OCI-LY3 (cell line): ENCODE measurements around the gene XPNPEP3.
"Not testable (repeated sequence)": the region's sequence is repeated elsewhere in the genome, so short reads cannot be mapped to it uniquely, and the experiment has no call there.

Experiments used
- H2AFZ ChIP-seq: fragments of 200-600, 300-600 bp; shearing (Covaris generic); 2 replicates; pipeline ENCODE4 v1.6.0; 2014; ENCODE audit warnings: antibody characterized with exemption, low read depth, low read length
- H3K27ac ChIP-seq: fragments of 200-600, 300-600 bp; sonication (generic); 2 replicates; pipeline ENCODE4 v1.5.1; 2014; ENCODE audit warnings: mild to moderate bottlenecking, low read length, moderate library complexity, mixed read lengths
- H3K27me3 ChIP-seq: fragments of 200-600, 300-600 bp; sonication (generic); 2 replicates; pipeline ENCODE4 v1.6.1; 2014; ENCODE audit warnings: low read depth, low read length, mixed read lengths
- H3K36me3 ChIP-seq: fragments of 200-600, 300-600 bp; sonication (generic); replicated peaks from 2 replicates; pipeline ENCODE3; 2014; ENCODE audit warnings: low read depth, low read length, mixed read lengths
- H3K4me1 ChIP-seq: fragments of 300-600, 200-600 bp; sonication (generic); 2 replicates; pipeline ENCODE4 v1.6.1; 2014; ENCODE audit warnings: low read length, mixed read lengths
- H3K4me2 ChIP-seq: fragments of 200-600, 300-600 bp; sonication (generic); 2 replicates; pipeline ENCODE4 v1.6.1; 2014; ENCODE audit warnings: low read length, mixed read lengths
- H3K4me3 ChIP-seq: fragments of 300-600, 200-600 bp; sonication (generic); 2 replicates; pipeline ENCODE4 v1.5.1; 2014; ENCODE audit warnings: antibody characterized with exemption, mild to moderate bottlenecking, low read length, moderate library complexity
- H3K79me2 ChIP-seq: fragments of 300-600, 200-600 bp; shearing (Covaris generic); 2 replicates; pipeline ENCODE4 v1.6.1; 2014; ENCODE audit warnings: mild to moderate bottlenecking, low read length, mixed read lengths
- H3K9ac ChIP-seq: fragments of 300-600, 200-600 bp; shearing (Covaris generic); 2 replicates; pipeline ENCODE4 v1.6.0; 2014; ENCODE audit warnings: mild to moderate bottlenecking, low read length, moderate library complexity
- H3K9me3 ChIP-seq: fragments of 200-600, 300-600 bp; shearing (Covaris generic); 2 replicates; pipeline ENCODE4 v1.6.1; 2014; ENCODE audit warnings: low read length, mixed read lengths; ENCODE audit not compliant: insufficient read depth
- H4K20me1 ChIP-seq: fragments of 200-600, 300-600 bp; sonication (generic); 2 replicates; pipeline ENCODE4 v1.6.1; 2016; ENCODE audit warnings: low read length, mixed read lengths; ENCODE audit not compliant: insufficient read depth
- EZH2phosphoT487 ChIP-seq: fragments of 200-600 bp; shearing (Covaris generic); IDR thresholded peaks from 2 replicates; pipeline ENCODE4 v1.6.1; 2018; ENCODE audit warnings: antibody characterized with exemption, mixed run types, low read depth
- TF ChIP-seq, protein P1 (sequence below): fragments of 200-600, 300-600 bp; sonication (generic); IDR thresholded peaks from 2 replicates; pipeline ENCODE4 v1.5.1; 2014; ENCODE audit warnings: antibody characterized with exemption, low read length, low read depth

The XPNPEP3 gene

DNA sequence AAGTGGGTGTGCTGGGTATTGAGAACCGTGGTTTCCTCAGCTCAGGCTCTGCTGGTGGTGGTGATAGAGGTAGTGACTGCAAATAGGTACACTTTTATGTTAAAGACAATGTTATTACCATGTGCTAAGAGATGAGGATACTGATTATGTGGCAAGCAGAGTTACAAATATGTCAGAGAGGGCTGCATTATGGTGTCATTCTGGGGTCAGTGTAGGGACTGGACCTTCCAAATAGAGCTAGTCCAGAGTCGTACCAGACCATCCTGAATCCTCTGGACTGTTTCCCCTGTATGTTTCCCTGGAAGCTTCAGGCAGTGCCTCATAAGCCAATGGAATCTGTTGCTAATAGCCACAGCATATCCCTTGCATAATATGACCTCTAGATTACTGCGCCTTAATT is 5.1 kb downstream of the XPNPEP3 start, which contains the start of gene DNAJB7:
DNAJB7 (minus strand) TSS at position 101 of the 400 bp plus-strand sequence. CDS start 119 bp downstream, outside the sequence.
- H3K9me3 ChIP-seq: no peaks in the 10 kb centered on the region
- no peaks in the 10 kb centered on the region for H3K27me3 ChIP-seq
- no peak within 1 kb of the TSS for H3K9ac ChIP-seq
- no peak within 1 kb of the TSS for H3K27ac ChIP-seq
- H3K4me1 ChIP-seq: peaks cover 21% of the 10 kb centered on the region
- no peak within 1 kb of the TSS for H3K4me3 ChIP-seq
- no peaks in the 10 kb centered on the region for H4K20me1 ChIP-seq
- no peak for TF ChIP-seq EZH2phosphoT487
- TF ChIP-seq, protein P1, sequence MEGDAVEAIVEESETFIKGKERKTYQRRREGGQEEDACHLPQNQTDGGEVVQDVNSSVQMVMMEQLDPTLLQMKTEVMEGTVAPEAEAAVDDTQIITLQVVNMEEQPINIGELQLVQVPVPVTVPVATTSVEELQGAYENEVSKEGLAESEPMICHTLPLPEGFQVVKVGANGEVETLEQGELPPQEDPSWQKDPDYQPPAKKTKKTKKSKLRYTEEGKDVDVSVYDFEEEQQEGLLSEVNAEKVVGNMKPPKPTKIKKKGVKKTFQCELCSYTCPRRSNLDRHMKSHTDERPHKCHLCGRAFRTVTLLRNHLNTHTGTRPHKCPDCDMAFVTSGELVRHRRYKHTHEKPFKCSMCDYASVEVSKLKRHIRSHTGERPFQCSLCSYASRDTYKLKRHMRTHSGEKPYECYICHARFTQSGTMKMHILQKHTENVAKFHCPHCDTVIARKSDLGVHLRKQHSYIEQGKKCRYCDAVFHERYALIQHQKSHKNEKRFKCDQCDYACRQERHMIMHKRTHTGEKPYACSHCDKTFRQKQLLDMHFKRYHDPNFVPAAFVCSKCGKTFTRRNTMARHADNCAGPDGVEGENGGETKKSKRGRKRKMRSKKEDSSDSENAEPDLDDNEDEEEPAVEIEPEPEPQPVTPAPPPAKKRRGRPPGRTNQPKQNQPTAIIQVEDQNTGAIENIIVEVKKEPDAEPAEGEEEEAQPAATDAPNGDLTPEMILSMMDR: no peak
- no peak within 1 kb of the TSS for H2AFZ ChIP-seq
- peaks cover 4% of the 10 kb centered on the region for H3K36me3 ChIP-seq
- H3K4me2 ChIP-seq: no peak within 1 kb of the TSS
- peaks cover 67% of the 10 kb centered on the region for H3K79me2 ChIP-seq

DNA sequence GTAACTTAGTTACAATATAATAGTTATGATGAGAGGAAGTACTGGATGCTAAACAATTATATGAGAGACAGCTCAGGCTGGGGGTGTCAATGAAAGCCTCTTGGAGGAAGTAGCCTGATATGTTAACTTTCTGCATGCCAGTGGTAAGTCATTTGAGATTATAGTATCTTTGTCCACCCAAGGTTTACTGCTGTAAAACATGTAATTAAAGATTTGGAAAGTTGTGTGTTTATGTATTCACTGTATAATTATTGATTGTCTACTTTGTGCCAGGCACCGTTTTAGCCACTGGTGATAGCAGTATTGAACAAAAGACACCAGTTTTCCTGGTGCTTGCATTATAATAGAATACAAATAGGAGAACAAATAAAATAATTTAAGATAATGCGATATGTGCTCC is 5.6 kb downstream of the XPNPEP3 start:
- Histone ChIP-seq H2AFZ (no peak overlapping the region), H3K4me3 (no peak overlapping the region), H3K4me2 (no peak overlapping the region), H3K36me3 (peaks cover 4% of the 10 kb centered on the region), H3K9ac (no peak overlapping the region), H3K9me3 (no peaks in the 10 kb centered on the region), H3K27me3 (no peaks in the 10 kb centered on the region), H4K20me1 (no peaks in the 10 kb centered on the region), H3K4me1 (peaks cover 21% of the 10 kb centered on the region), H3K79me2 (peaks cover 61% of the 10 kb centered on the region), H3K27ac (no peak overlapping the region)
- TF ChIP-seq, protein P1: no peak
- no peak for TF ChIP-seq EZH2phosphoT487

DNA sequence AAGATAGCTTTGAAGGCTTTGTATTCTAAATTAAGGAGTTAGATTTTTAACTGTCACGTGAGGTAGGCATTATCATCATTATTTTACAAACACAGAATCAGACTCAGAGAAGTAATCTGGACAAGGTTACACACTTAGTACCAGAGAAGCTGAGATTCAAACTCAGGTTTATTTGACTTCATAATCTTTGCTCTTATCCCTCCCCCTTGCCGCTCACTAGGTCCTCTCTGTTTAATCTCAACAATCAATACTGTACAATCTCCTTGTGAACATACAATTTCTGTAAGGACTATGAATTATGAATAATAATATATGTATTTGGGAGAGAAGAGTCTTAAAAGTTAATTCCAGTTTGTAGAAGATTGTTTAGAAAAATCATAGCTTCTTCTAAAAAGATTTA is 10.2 kb downstream of the XPNPEP3 start:
- peaks cover 6% of the 10 kb centered on the region for H3K36me3 ChIP-seq

DNA sequence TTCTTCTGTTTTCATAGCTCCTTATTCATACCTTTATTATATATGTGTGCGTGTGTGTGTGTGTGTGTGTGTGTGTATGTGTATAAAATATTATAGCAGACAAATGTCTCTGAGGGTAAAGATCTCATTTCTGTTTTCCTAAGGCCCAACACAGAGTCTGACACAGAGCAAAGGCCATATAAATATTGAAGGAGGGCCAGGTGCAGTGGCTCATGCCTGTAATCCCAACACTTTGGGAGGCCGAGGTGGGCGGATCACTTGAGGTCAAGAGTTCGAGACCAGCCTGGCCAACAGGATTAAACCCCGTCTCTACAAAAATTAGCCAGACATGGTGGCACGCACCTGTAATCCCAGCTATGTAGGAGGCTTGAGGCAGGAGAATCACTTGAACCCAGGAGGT is 11.4 kb downstream of the XPNPEP3 start:
- H3K9ac ChIP-seq, H3K36me3 ChIP-seq, H2AFZ ChIP-seq, H3K27ac ChIP-seq, H3K27me3 ChIP-seq, H3K4me2 ChIP-seq, H4K20me1 ChIP-seq, H3K4me1 ChIP-seq, H3K79me2 ChIP-seq, H3K9me3 ChIP-seq, H3K4me3 ChIP-seq: not testable (repeated sequence)

More for the DNA sequence above, 10.2 kb downstream of the XPNPEP3 start:
- H3K4me2 ChIP-seq: no peak overlapping the region
- H4K20me1 ChIP-seq: no peaks in the 10 kb centered on the region
- H3K9ac ChIP-seq: no peak overlapping the region
- H3K79me2 ChIP-seq: peaks cover 16% of the 10 kb centered on the region
- H3K9me3 ChIP-seq: no peaks in the 10 kb centered on the region
- no peak overlapping the region for H3K4me3 ChIP-seq
- H3K27ac ChIP-seq: no peak overlapping the region
- H3K27me3 ChIP-seq: no peaks in the 10 kb centered on the region
- no peak for TF ChIP-seq EZH2phosphoT487
- no peak overlapping the region for H2AFZ ChIP-seq
- H3K4me1 ChIP-seq: peaks cover 11% of the 10 kb centered on the region

DNA sequence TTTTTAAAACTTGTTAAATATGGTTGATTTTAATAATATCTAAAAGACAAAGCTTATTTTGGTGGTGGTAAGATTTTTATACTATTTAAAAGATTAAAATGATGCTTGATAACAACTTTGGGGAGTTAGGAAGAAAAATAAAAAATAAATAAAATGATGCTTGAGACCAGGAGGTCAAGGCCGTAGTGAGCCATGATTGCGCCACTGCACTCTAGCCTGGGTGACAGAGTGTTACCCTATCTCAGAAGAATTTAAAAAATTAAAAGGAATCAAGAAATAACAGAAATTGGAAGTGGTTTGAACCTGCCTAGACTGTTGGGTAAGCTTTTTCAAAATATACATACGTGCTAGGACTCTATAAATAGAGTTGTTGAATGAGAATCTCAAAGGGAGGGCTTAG is 17.1 kb downstream of the XPNPEP3 start:
- Histone ChIP-seq H3K9ac (no peak overlapping the region), H3K9me3 (no peaks in the 10 kb centered on the region), H3K27me3 (no peaks in the 10 kb centered on the region), H3K27ac (no peak overlapping the region), H3K4me3 (no peak overlapping the region), H4K20me1 (no peaks in the 10 kb centered on the region), H3K79me2 (no peaks in the 10 kb centered on the region), H3K36me3 (peaks cover 9% of the 10 kb centered on the region), H3K4me2 (no peak overlapping the region), H2AFZ (no peak overlapping the region), H3K4me1 (no peaks in the 10 kb centered on the region)
- TF ChIP-seq, protein P1: no peak
- TF ChIP-seq EZH2phosphoT487: no peak
